ENCODE measurements around the gene ALPI.
"Not testable (repeated sequence)": the region's sequence is repeated elsewhere in the genome, so short reads cannot be mapped to it uniquely, and the experiment has no call there.

Gene ALPI

GRCh38 chr2:232421189-232421785 is 34.7 kb upstream of the ALPI start:
- DNase-seq (ENCODE audit: low spot score): no peak

GRCh38 chr2:232422051-232422450 is 33.9 kb upstream of the ALPI start:
- no peak for DNase-seq (ENCODE audit: low spot score)

- not testable (repeated sequence) for DNase-seq (ENCODE audit: low spot score)
Measured at GRCh38 chr2:232422996-232423395, 33.0 kb upstream of the ALPI start.

GRCh38 chr2:232423407-232423806 is 32.5 kb upstream of the ALPI start:
- not testable (repeated sequence) for DNase-seq (ENCODE audit: low spot score)

- no peak for DNase-seq (ENCODE audit: low spot score)
Measured at GRCh38 chr2:232431705-232432590, 24.0 kb upstream of the ALPI start.

- no peak for DNase-seq (ENCODE audit: low spot score)
Measured at GRCh38 chr2:232432598-232433184, 23.3 kb upstream of the ALPI start.

GRCh38 chr2:232433622-232434021 is 22.3 kb upstream of the ALPI start:
- not testable (repeated sequence) for DNase-seq (ENCODE audit: low spot score)

GRCh38 chr2:232434091-232434490 is 21.9 kb upstream of the ALPI start:
- no peak for DNase-seq (ENCODE audit: low spot score)

GRCh38 chr2:232434563-232435374 is 21.2 kb upstream of the ALPI start:
- DNase-seq (ENCODE audit: low spot score): no peak

- no peak for DNase-seq (ENCODE audit: low spot score)
Measured at GRCh38 chr2:232435375-232435648, 20.6 kb upstream of the ALPI start.

- peak; percentile 14 for DNase-seq (ENCODE audit: low spot score)
Measured at GRCh38 chr2:232435805-232436204, 20.1 kb upstream of the ALPI start.

- no peak for DNase-seq (ENCODE audit: low spot score)
Measured at GRCh38 chr2:232436381-232437194, 19.4 kb upstream of the ALPI start.

GRCh38 chr2:232437195-232437571 is 18.8 kb upstream of the ALPI start:
- DNase-seq (ENCODE audit: low spot score): no peak

GRCh38 chr2:232438091-232438490 is 17.9 kb upstream of the ALPI start:
- no peak for DNase-seq (ENCODE audit: low spot score)

- no peak for DNase-seq (ENCODE audit: low spot score)
Measured at GRCh38 chr2:232438951-232439757, 16.8 kb upstream of the ALPI start.

GRCh38 chr2:232439758-232440135 is 16.2 kb upstream of the ALPI start:
- DNase-seq (ENCODE audit: low spot score): no peak

- DNase-seq (ENCODE audit: low spot score): peak; percentile 94
Measured at GRCh38 chr2:232440220-232441018, 15.5 kb upstream of the ALPI start.

GRCh38 chr2:232441147-232441651 is 14.8 kb upstream of the ALPI start:
- DNase-seq (ENCODE audit: low spot score): no peak

GRCh38 chr2:232441922-232442321 is 14.0 kb upstream of the ALPI start:
- not testable (repeated sequence) for DNase-seq (ENCODE audit: low spot score)

- not testable (repeated sequence) for DNase-seq (ENCODE audit: low spot score)
Measured at GRCh38 chr2:232442431-232442830, 13.5 kb upstream of the ALPI start.
